Measurements from ENCODE around the gene MEF2B.

MEF2B gene

GRCh38 chr19:19096641-19097627 lies 73.1 kb downstream of the MEF2B start:
- DNase-seq: no peak

- DNase-seq: no peak
Observed at GRCh38 chr19:19095691-19096090, 74.4 kb downstream of the MEF2B start.
